ENCODE results near the gene DHRSX.

Gene DHRSX

DNA sequence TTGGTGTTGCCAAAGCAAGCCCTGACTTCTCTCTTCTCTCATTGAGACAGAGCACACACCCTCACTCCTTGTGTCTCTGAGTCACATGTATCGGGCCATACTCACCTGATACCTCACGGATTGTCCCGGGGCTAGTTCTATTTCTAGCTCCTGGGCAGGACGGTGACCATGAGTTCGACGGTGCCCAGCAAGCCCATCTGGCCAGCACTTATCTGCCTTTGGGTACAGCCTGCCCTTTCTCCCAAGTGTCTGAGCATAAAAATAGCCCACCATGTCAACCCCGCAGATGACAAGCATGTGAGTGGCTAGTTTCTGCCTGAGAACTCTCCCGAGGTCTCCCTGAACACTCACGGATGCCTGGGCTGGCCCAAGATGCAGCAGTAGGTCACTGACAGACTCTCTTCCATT is 158.5 kb downstream of the DHRSX start:
- no peak for ATAC-seq
- TF ChIP-seq ZNF70 (CRISPR knock-in tag; IDR thresholded peaks at IDR 0.05): no peak
- TF ChIP-seq ISL1 (CRISPR knock-in tag; IDR thresholded peaks at IDR 0.05): no peak
- TF ChIP-seq ESRRG (CRISPR knock-in tag; IDR thresholded peaks at IDR 0.05): no peak
- no peak for TF ChIP-seq CSDC2 (CRISPR knock-in tag; IDR thresholded peaks at IDR 0.05)
- no peak for TF ChIP-seq OSR1 (CRISPR knock-in tag; IDR thresholded peaks at IDR 0.05)
- TF ChIP-seq ZC3H10 (CRISPR knock-in tag; IDR thresholded peaks at IDR 0.05): no peak
- TF ChIP-seq, protein P1, sequence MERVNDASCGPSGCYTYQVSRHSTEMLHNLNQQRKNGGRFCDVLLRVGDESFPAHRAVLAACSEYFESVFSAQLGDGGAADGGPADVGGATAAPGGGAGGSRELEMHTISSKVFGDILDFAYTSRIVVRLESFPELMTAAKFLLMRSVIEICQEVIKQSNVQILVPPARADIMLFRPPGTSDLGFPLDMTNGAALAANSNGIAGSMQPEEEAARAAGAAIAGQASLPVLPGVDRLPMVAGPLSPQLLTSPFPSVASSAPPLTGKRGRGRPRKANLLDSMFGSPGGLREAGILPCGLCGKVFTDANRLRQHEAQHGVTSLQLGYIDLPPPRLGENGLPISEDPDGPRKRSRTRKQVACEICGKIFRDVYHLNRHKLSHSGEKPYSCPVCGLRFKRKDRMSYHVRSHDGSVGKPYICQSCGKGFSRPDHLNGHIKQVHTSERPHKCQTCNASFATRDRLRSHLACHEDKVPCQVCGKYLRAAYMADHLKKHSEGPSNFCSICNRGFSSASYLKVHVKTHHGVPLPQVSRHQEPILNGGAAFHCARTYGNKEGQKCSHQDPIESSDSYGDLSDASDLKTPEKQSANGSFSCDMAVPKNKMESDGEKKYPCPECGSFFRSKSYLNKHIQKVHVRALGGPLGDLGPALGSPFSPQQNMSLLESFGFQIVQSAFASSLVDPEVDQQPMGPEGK (CRISPR knock-in tag; IDR thresholded peaks at IDR 0.05; ENCODE audit: borderline replicate concordance): no peak
- no peak for TF ChIP-seq ZFP3 (CRISPR knock-in tag; IDR thresholded peaks at IDR 0.05)
- TF ChIP-seq BACH2 (CRISPR knock-in tag; IDR thresholded peaks at IDR 0.05; ENCODE audit: borderline replicate concordance): no peak
- TF ChIP-seq TOX (CRISPR knock-in tag; IDR thresholded peaks at IDR 0.05; ENCODE audit: borderline replicate concordance): no peak
- TF ChIP-seq ZFP30 (CRISPR knock-in tag; IDR thresholded peaks at IDR 0.05): no peak
- no peak for TF ChIP-seq ZNF8 (CRISPR knock-in tag; IDR thresholded peaks at IDR 0.05)
- no peak for TF ChIP-seq PPARA (CRISPR knock-in tag; IDR thresholded peaks at IDR 0.05; ENCODE audit: borderline replicate concordance)
- TF ChIP-seq, protein P2, sequence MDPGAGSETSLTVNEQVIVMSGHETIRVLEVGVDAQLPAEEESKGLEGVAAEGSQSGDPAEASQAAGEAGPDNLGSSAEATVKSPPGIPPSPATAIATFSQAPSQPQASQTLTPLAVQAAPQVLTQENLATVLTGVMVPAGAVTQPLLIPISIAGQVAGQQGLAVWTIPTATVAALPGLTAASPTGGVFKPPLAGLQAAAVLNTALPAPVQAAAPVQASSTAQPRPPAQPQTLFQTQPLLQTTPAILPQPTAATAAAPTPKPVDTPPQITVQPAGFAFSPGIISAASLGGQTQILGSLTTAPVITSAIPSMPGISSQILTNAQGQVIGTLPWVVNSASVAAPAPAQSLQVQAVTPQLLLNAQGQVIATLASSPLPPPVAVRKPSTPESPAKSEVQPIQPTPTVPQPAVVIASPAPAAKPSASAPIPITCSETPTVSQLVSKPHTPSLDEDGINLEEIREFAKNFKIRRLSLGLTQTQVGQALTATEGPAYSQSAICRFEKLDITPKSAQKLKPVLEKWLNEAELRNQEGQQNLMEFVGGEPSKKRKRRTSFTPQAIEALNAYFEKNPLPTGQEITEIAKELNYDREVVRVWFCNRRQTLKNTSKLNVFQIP (CRISPR knock-in tag; IDR thresholded peaks at IDR 0.05; ENCODE audit: borderline replicate concordance, low read depth): no peak
- TF ChIP-seq SNAI2 (CRISPR knock-in tag; IDR thresholded peaks at IDR 0.05): no peak

DNA sequence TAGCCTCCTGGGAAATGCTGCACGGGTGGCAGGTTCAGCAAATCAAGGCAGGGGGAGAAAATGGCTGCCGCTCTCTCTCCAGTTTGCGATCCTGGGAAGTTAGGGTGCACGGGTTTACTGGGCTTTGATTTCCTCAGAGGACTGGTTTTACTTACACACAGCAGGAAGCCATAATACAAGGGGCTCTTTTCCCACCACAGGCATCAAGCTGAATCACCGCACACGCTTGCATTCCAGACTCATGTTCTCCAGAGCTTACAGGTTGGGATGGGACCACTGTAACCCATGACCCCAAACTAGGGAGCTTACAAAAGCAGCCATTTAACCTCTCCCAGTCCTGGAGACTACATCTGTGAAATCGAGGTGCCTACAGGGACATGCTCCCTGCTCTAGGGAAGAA is 159.8 kb downstream of the DHRSX start:
- TF ChIP-seq GLIS3 (CRISPR knock-in tag; IDR thresholded peaks at IDR 0.05) (no peak), SNAI2 (CRISPR knock-in tag; IDR thresholded peaks at IDR 0.05) (no peak), BACH2 (CRISPR knock-in tag; IDR thresholded peaks at IDR 0.05; ENCODE audit: borderline replicate concordance) (no peak), ZNF70 (CRISPR knock-in tag; IDR thresholded peaks at IDR 0.05) (no peak), ZFP3 (CRISPR knock-in tag; IDR thresholded peaks at IDR 0.05) (no peak), TCF4 (CRISPR knock-in tag; IDR thresholded peaks at IDR 0.05; ENCODE audit: borderline replicate concordance) (no peak), TOX (CRISPR knock-in tag; IDR thresholded peaks at IDR 0.05; ENCODE audit: borderline replicate concordance) (no peak), RARB (CRISPR knock-in tag; IDR thresholded peaks at IDR 0.05) (no peak)
- TF ChIP-seq, protein P3, sequence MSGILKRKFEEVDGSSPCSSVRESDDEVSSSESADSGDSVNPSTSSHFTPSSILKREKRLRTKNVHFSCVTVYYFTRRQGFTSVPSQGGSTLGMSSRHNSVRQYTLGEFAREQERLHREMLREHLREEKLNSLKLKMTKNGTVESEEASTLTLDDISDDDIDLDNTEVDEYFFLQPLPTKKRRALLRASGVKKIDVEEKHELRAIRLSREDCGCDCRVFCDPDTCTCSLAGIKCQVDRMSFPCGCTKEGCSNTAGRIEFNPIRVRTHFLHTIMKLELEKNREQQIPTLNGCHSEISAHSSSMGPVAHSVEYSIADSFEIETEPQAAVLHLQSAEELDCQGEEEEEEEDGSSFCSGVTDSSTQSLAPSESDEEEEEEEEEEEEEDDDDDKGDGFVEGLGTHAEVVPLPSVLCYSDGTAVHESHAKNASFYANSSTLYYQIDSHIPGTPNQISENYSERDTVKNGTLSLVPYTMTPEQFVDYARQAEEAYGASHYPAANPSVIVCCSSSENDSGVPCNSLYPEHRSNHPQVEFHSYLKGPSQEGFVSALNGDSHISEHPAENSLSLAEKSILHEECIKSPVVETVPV (CRISPR knock-in tag; IDR thresholded peaks at IDR 0.05): no peak
- TF ChIP-seq, protein P4, sequence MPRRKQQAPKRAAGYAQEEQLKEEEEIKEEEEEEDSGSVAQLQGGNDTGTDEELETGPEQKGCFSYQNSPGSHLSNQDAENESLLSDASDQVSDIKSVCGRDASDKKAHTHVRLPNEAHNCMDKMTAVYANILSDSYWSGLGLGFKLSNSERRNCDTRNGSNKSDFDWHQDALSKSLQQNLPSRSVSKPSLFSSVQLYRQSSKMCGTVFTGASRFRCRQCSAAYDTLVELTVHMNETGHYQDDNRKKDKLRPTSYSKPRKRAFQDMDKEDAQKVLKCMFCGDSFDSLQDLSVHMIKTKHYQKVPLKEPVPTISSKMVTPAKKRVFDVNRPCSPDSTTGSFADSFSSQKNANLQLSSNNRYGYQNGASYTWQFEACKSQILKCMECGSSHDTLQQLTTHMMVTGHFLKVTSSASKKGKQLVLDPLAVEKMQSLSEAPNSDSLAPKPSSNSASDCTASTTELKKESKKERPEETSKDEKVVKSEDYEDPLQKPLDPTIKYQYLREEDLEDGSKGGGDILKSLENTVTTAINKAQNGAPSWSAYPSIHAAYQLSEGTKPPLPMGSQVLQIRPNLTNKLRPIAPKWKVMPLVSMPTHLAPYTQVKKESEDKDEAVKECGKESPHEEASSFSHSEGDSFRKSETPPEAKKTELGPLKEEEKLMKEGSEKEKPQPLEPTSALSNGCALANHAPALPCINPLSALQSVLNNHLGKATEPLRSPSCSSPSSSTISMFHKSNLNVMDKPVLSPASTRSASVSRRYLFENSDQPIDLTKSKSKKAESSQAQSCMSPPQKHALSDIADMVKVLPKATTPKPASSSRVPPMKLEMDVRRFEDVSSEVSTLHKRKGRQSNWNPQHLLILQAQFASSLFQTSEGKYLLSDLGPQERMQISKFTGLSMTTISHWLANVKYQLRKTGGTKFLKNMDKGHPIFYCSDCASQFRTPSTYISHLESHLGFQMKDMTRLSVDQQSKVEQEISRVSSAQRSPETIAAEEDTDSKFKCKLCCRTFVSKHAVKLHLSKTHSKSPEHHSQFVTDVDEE (CRISPR knock-in tag; IDR thresholded peaks at IDR 0.05): no peak
- TF ChIP-seq, protein P1 (CRISPR knock-in tag; IDR thresholded peaks at IDR 0.05; ENCODE audit: borderline replicate concordance): no peak
- ATAC-seq: no peak

GRCh38 chrX:2336181-2336580 is 164.6 kb downstream of the DHRSX start:
- no peak for ATAC-seq
- no peak for TF ChIP-seq OSR1 (CRISPR knock-in tag; IDR thresholded peaks at IDR 0.05)
- TF ChIP-seq GLIS3 (CRISPR knock-in tag; IDR thresholded peaks at IDR 0.05): no peak
- TF ChIP-seq ZFP3 (CRISPR knock-in tag; IDR thresholded peaks at IDR 0.05): no peak
- TF ChIP-seq, protein P3 (CRISPR knock-in tag; IDR thresholded peaks at IDR 0.05): no peak
- TF ChIP-seq, protein P4 (CRISPR knock-in tag; IDR thresholded peaks at IDR 0.05): no peak
- TF ChIP-seq, protein P1 (CRISPR knock-in tag; IDR thresholded peaks at IDR 0.05; ENCODE audit: borderline replicate concordance): no peak

Data from SK-N-SH treated with all-trans-retinoic acid at 6 μM for 48 hours (cell line).